Activated T-helper 1 cell treated with Interleukin-2 at 50 U/mL for 16 hours (primary cell): ENCODE measurements around the gene CARNS1.
A peak's percentile ranks its signal among the peaks of the same experiment; 100 is the strongest.
"Not testable (repeated sequence)": the region's sequence is repeated elsewhere in the genome, so short reads cannot be mapped to it uniquely, and the experiment has no call there.

Source experiments
- DNase-seq: peaks from one replicate; pipeline ENCODE4 v3.0.0-alpha.2; 2020; ENCODE audit warnings: low read depth

Gene CARNS1

GRCh38 chr11:67396587-67397389 is 18.7 kb upstream of the CARNS1 start:
- no peak for DNase-seq

DNA sequence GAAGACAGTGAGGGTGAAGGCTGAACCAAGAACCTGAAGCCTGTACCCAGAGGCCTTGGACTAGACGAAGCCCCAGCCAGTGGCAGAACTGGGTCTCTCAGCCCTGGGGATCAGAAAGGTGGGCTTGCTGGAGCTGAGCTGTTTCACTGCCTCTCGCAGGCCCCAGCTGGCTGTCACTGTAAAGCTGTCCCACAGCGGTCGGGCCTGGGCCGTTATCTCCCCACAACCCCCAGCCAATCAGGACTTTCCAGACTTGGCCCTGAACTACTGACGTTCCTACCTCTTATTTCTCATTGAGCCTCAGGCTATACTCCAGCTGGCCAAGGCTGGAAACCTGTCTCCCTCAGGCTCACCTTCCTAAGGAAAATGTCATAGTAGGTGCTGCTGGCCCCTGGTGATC is 17.9 kb upstream of the CARNS1 start:
- no peak for DNase-seq

DNA sequence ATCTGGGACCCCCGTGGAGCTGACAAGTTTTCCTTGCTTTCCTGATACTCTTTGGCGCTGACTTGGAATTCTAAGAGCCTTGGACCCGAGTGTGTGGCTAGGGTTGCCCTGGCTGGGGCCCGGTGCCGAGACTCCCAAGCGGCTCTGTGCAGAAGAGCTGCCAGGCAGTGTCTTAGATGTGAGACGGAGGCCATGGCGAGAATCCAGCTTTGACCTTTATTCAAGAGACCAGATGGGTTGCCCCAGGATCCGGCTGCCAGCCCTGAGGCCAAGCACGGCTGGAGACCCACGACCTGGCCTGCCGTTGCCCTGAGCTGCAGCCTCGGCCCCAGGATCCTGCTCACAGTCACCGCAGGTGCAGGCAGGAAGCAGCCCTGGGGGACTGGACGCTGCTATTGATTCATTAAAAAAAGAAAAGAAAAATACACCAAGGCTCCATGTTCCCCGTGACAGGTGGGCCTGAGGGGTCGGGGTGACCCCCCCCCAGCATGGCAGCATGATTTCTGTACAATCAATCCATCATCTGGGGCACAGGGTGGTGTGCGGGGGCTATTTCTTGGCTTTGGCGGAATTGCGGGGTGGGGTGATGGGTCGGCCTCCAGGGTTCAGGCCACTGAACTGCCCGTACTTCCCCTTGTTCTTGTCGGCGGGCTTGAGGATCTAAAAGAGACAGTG is 17.4 kb upstream of the CARNS1 start:
- no peak for DNase-seq

GRCh38 chr11:67398661-67399563 is 16.6 kb upstream of the CARNS1 start:
- DNase-seq, result no peak

DNA sequence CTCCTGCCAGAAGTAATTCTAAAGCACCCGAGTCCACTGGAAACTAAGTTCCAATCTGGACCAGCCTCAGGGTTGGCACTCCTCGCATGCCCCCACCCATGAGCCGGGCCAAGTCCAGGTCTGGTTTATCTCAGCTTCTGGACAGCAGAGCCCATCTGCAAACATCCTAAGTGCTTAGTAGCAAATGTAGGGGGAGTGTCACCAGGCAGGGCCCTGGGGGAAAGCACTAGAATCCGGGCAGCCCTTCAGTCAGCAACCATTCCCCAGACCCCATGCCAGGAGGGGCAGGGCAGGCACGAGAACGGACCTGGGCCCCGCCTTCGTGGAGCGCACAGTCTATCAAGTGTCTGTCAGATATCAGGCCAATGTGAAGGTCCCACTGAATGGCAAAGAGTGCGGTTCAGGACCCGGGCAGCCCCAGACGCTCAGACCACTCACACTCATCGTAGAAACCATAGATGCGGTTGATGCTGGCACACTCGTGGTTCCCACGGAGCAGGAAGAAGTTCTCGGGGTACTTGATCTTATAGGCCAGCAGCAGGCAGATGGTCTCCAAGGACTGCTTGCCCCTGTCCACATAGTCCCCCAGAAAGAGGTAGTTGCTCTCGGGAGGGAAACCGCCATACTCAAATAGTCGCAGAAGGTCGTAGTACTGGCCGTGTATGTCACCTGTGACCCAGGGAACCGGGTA is 15.1 kb upstream of the CARNS1 start:
- no peak for DNase-seq

GRCh38 chr11:67400942-67401494 is 14.5 kb upstream of the CARNS1 start:
- no peak for DNase-seq

- DNase-seq, result peak; percentile 90
Measured at GRCh38 chr11:67401495-67402191, 13.8 kb upstream of the CARNS1 start, which contains the start of gene PPP1CA. Gene PPP1CA, minus strand, starts transcription at chr11:67401858. Its CDS starts 76 bp downstream, at chr11:67401782.

DNA sequence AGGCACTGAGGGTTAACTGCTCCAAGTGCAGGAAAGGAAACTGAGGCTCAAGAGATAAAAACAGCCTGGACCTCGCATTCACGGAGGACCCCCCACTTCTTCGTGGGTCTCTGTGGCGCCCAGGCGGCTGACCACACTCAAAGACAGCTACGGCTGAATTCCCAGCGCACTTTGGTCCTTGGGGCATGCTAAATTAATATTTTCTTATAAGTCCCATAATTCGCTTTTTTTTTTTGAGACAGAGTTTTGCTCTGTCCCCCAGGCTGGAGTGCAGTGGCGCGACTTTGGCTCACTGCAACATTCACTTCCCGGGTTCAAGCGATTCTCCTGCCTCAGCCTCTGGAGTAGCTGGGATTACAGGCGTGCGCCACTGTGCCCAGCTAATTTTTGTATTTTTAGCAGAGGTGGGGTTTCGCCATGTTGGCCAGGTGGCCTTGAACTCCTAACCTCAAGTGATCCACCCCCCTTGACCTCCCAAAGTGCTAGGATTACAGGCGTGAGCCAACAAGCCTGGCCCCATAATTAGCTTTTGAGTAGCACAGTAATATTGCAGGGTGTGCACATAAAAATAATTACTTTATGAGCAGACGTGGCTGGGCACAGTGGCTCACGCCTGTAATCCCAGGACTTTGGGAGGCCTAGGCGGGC is 13.2 kb upstream of the CARNS1 start:
- DNase-seq, result not testable (repeated sequence)

- not testable (repeated sequence) for DNase-seq
Measured at GRCh38 chr11:67403085-67403484, 12.4 kb upstream of the CARNS1 start.

DNA sequence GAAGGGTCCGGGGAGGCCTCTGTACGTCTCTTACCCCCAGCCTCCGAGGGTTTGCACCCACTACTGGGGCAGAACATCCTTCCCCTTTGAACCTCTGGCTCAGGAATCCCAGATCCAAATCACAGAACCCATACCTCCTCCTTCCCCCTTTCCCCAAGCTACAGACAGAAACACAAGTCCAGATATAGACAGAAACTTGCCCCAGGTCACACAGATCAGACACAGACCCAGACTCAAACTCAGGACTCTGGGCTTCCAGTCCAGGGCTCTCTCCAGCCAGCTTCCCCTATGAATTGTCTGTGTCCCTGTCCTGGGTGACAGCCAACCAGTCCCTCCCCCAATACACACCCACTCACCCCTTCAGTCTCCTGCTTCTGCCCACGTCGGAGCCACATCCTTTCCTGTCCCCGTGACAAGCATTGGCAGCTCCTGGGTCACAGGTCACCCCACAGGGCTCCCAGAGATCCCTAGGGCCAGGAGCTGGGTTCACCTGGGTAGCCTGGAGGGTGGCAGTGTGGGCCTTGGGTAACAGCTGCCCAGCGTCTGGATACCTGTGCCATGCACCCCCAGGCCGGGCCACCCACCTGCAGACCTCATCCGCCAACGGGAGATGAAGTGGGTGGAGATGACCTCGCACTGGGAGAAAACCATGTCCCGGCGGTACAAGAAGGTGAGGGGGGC is 10.8 kb upstream of the CARNS1 start:
- no peak for DNase-seq

DNA sequence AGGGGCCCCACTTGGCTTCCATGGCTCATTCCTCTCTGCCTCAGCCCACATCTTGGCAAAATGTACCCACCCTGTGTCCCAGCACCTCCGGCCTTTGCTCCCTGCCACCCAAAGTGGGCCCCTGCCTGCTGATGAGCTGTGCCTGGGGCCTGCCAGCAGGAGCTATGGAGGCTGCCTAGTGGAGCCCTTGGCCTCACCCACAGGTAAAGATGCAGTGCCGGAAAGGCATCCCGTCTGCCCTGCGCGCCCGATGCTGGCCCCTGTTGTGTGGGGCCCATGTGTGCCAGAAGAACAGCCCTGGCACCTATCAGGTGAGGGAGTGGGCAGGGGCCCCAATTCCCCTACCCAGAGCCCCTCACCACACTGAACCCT is 10.3 kb upstream of the CARNS1 start:
- no peak for DNase-seq

- DNase-seq, result no peak
Measured at GRCh38 chr11:67405688-67406339, 9.7 kb upstream of the CARNS1 start.

DNA sequence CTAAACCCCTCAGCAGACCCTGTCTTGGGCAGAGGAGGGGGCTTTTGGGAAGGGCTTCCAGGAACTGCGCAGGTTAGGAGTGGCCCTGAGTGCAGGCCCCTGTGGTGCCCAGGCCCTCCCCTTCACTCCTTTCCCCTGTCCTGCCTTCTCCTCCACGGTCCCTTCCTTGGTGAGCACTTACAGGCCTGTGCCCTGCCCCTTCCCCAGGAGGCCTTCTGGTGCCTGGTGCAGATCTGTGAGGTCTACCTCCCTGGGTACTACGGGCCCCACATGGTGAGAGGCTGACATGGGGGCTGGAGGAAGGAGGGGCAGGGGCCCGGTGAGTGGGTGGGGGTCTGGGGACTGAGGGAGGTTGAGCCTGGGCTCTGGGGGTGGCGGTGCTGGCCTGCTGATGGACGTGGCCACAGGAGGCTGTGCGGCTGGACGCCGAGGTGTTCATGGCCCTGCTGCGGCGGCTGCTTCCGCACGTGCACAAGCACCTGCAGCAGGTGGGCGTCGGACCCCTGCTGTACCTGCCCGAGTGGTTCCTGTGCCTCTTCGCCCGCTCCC is 9.0 kb upstream of the CARNS1 start:
- no peak for DNase-seq

GRCh38 chr11:67406969-67407687 is 8.3 kb upstream of the CARNS1 start:
- no peak for DNase-seq

GRCh38 chr11:67407688-67408163 is 7.8 kb upstream of the CARNS1 start:
- no peak for DNase-seq

DNA sequence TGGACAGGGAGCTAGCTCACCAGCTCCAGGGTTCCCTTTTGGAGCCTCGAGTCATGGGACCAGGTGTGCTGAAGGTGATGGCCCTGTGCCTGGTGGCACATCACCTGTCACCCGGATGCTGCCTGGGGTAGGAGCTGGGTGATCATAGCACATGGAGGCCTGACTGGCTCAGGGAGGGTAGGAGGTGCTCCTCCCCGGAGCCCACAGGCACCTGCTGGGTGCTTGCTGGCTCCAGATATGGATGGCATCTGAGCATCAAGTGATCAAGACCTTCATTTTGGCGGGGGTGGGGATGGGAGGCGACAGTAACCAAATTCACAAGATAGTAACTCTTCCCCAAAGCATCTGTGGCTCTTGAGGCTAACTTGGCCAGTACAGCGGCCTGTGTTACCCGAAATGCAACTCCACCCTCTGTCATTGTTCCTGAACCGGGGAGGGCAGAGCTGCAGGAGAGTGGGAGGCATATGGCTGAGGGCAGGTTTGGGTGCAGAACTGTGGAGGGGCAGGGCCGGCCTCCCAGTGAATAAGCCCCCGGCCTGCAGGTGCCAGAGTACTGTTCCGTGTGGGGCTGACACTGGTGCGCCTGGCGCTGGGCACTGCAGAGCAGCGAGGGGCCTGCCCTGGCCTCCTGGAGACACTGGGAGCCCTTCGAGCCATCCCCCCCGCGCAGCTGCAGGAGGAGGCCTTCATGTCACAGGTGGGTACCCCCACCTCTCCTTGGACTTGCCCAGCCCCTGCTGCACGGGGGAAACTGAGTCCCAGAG is 6.9 kb upstream of the CARNS1 start:
- DNase-seq, result no peak

- peak; percentile 70 for DNase-seq
Measured at GRCh38 chr11:67409261-67409666, 6.2 kb upstream of the CARNS1 start.
